NCI-H2196 treated with DMSO at 0.1 percent for 48 hours (cell line): ENCODE measurements around the gene PSMD10.

ENCODE experiments used
- DNase-seq: peaks from one replicate; lab custom pipeline; 2025; ENCODE audit not compliant: unreplicated experiment; lab: John Stamatoyannopoulos, UW

The PSMD10 gene

GRCh38 chrX:108091264-108091877, at the start of gene PSMD10, which contains the start of gene ATG4A:
Gene PSMD10, minus strand, starts transcription at chrX:108091542. Its CDS starts 22 bp downstream, at chrX:108091520.
Gene ATG4A, plus strand, starts transcription at chrX:108091778. Its CDS starts 49 bp downstream, at chrX:108091827.
- peak; percentile 86 for DNase-seq

DNA sequence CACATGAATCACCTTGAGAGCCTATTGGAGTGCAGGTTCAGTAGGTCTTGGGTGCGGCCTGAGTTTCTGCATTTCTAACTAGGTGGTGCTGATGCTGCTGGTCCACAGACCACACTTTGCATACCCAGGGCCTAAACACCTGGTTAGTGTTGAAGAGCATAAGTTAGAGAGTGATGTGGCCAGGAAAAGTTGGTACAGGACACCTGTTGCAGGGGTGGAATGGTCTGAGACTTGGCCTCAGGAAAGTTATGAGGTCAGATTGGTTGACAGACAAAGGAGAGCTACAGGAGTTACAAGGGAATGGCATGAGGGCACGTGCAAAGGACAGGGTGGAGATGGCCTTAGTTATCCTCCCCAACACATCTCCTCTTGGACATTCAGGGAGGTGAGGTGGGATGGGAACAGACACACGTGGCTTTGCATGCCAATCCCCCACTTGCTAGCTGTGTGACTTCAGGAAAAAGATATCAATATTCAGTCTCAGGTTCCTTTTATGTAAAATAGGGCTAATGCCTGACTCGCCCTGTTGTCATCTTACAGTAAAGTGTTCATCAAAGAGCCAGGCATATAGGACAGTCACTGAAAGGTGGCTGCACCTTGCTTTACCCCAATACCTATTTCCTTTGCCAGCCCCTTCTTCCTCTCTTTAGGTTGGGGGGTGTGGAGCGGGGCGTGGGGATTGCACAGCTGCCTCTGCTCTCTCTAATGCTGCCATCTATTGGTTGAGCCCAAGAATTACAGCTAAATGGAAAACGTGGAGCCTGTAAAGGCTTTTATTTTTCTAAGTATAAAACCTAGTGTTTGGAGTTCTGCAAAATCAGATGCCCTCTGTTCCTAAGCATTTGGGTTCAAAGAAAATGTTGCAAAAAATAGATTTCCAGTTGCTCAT, 47.7 kb upstream of the PSMD10 start:
- no peak for DNase-seq

GRCh38 chrX:108134724-108135123, 43.4 kb upstream of the PSMD10 start:
- DNase-seq = no peak

DNA sequence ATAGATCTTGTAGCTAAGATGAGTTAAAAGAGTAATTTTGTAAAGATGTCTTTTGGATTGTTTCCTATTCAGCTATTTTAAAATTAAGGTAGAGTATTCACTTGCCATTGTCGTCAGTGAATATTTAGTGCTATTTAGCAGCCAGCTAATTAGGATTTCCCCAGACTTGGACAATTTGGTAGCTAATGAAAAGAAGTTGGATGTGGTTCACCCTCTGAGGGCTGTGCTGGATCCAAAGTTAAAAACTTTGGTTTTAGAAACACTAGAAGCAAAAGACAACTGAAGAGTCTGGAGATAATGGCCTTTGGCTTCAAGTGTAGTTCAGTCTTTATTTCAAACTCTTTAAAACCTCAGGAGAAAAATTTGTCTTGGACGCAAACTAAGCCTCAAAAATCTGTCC, 41.5 kb upstream of the PSMD10 start:
- DNase-seq = no peak

GRCh38 chrX:108132034-108132433, 40.7 kb upstream of the PSMD10 start:
- DNase-seq = no peak

- DNase-seq = no peak
These were observed 40.1 kb upstream of the PSMD10 start for GRCh38 chrX:108131471-108131870.

DNA sequence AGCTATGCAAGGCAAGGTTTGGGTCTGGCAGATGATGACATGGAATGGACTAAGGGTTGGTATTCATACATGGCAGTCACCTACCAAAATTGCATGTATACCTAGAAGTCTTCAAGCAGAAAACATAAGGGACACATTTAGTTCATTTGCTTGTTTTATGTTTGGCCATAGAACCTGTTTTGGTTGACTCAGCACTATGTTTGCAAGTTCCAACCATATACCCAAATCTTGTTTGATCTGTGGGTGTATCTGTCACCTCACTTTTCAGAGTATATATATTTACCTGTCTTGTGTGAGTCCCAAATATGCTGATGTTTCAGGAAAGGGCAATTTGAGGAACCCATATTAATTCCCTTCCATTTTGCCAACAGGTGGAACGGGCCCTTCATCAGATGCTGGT, 39.5 kb upstream of the PSMD10 start:
- no peak for DNase-seq

- no peak for DNase-seq
These were observed 35.8 kb upstream of the PSMD10 start for GRCh38 chrX:108127152-108127551.

DNA sequence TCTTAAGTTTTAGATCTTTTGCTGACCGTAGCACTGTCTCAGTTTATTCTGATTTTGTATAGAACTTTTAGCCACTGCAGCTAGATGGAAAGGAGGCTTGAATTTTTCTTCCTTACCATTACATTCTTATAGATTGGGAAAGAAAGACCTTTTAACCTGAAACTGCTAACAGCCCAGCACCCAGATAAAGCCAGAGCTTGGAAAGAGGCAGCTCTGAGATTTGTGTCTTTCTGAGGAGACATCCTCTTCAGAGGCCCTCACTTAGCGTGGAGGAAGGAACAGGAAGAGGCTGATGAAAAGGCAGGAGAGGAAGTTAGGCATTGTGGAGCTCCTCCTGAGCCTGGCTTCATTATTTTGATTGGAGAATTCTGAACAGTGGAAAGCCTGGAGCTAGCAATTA, 35.3 kb upstream of the PSMD10 start:
- DNase-seq = no peak

DNA sequence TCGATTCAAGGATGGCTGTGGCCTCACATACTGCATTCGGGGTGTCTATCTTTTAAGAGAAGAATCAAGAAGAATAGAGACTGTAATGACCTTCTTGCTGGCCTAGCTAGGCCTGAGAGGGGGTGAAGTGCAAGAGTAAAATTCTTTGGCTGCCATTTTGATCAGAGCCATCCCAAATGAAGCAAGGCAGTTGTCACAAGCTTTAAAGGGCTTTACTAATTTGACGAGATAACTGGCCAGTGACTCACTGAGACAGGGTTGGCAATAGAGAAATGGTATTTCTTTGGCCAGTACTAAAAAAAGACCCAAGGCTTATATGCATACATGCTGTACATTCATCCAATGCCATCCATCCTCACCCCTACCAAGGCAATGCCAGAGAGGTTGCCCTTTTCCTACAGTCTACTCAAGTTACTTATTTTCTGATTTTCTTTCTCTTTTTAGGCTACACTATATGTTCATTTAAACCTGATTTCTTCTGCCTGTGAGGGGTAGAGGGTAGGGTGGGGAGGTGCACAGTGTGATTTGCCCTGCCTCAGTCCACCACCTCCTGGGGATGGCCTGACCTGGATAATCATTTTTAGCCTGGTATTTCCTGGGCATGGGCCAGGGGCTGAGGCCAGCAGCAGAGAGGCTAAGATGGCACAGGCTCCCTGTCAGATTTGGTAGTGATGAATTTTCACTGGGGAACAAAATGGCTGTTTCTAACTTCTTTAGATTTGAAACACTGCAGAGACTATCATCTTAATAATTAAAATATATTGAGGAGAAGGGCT, 32.4 kb upstream of the PSMD10 start:
- no peak for DNase-seq

DNA sequence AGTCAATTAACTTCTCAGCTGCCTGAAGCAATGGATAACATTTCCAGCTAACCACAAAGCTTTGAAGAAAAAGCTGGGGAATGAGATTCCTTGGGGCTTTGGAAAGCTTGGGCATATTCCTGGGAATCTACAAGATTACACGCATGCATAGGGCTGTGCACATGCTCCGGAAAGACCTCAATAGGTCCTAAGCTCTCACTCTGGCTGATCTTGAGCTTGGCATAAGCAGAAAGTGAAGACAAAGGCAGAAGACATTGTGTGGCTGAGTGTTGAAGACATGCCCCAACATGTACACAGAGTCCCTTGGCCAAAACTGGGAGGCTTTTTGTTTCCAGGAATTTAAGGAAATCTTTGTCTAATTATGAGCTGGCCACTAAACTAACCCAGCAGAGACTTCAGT, 31.4 kb upstream of the PSMD10 start:
- DNase-seq = no peak

DNA sequence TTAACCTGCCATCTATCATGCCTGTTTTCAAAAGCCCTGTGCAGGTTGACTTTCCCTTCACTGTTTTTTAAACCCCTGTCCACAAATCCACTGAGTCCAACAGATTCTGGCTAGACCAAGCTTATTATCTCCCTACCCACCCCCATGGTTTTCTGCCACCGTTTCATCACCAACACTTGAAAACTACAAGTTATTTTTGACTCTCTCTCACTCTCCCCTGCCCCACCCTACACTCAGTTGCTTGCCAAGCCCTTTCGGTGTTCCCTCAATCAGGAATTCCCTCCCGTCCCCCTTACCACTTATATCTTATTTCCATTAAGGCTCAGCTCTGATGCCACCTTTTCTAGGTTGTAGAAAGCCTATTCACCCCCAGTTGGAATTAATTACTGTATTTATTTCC, 29.9 kb upstream of the PSMD10 start:
- no peak for DNase-seq

- DNase-seq = no peak
These were observed 26.6 kb upstream of the PSMD10 start for GRCh38 chrX:108117988-108118387.

- DNase-seq = no peak
These were observed 23.2 kb upstream of the PSMD10 start for GRCh38 chrX:108114541-108114940.

DNA sequence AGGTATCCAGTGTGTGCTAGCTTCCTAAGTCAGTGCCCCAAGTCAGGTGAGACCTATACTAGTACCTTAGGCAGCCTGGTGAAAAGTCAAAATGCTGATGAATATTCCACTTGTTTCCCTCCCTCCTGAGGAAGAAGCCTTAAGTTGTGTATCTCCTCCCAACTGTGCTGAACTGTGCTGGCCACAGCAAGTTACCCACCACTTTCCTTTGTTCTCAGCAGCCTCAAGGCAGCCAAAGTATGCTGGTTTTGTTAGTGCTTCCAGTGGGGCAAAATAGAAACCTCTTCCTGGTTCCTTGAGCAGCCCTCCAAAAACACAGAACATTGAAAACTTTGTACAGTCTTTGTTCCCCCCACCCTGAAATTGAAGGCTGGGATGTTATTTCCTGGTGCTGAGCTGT, 14.1 kb upstream of the PSMD10 start:
- no peak for DNase-seq

DNA sequence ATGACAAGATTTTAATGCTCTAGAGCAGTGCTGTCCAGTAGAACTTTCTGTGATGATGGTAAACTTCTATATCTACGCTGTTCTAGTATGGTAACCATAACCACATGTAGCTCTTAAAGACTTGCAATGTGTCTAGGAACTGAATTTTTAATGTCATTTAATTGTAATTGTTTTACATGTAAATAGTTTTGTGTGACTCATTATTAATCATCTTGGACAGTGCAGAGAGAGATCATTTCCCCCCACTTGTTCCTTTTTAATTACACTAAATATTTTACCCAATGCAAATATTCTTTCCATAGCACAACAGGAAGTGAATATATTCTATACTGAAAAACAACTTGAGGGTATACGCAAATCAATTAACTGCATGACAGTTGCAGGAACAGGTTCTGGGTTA, 6.0 kb upstream of the PSMD10 start:
- DNase-seq = no peak

DNA sequence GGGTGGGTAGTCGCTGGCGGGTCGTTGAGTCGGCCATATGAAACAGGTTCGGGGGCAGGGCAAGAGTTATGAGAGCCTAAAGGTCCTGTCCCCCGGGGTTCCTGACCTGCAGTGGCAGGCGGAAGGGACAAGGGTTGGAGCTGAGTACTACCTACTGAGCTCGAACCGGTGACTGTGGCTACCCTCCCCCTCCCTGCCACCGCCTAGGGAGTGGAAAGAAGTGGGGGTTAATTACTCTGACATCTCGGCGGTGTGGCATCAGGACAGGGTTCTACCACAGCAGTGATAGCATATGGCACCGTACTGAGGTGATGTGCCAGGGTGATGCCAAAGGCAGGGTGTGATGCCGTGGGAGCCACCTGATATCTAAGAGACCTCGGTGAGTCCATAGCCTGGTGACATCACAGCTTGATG, 543 bp upstream of the PSMD10 start:
- peak; percentile 33 for DNase-seq

GRCh38 chrX:108090491-108091263, 665 bp downstream of the PSMD10 start:
- DNase-seq = no peak

DNA sequence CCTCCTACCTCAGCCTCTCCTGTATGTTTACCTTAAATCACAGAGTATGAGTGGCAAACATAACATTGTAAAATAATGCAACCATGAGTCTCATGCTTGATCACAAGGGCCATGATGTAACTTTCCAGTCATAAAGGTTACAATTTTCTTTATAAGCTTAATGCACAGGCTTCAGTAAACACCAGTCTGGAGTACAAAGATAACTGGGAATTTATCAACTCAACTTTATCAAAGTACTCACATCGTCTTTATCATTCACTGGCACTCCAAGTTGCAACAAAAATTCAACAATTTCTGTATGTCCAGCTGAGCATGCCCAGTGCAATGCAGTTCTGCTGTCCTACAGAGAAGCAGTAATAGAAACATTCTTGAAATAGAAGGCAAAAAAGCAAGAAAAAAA, 2.8 kb downstream of the PSMD10 start:
- no peak for DNase-seq

- no peak for DNase-seq
These were observed 3.5 kb downstream of the PSMD10 start for GRCh38 chrX:108087792-108088191.

GRCh38 chrX:108081110-108081509, 10.2 kb downstream of the PSMD10 start:
- DNase-seq = no peak
